Measurements from ENCODE around the gene SCAI. TPM values are rescaled to one million over a fixed set of nuclear protein-coding genes. Genes with fewer than 3 reads are reported as not detected.

Gene SCAI
- total and polyA plus RNA-seq, 9 of the 15 experiments (the other 6 are each of a cell fraction or from before 2014, with no cell fraction given): 0.70 to 12.4 (median 4.2) TPM

- TF ChIP-seq BACH1 (tag; IDR thresholded peaks at IDR 0.05) (no peak), NR4A1 (CRISPR knock-in tag; IDR thresholded peaks at IDR 0.05) (no peak), NR4A1 (tag; IDR thresholded peaks at IDR 0.05) (no peak), TCF7 (IDR thresholded peaks at IDR 0.05; ENCODE audit: borderline replicate concordance) (no peak), MEF2A (IDR thresholded peaks at IDR 0.05; ENCODE audit: control insufficient read depth, low read depth, low read length) (peak; percentile 85; the same call in 1 of the 2 replicates), ZBTB7A (IDR thresholded peaks at IDR 0.05; ENCODE audit: borderline replicate concordance, control insufficient read depth, low read depth, low read length) (no peak), NUFIP1 (IDR thresholded peaks at IDR 0.05; ENCODE audit: partially characterized antibody) (no peak), KDM1A (IDR thresholded peaks at IDR 0.05) (peak; percentile 39 to 46; a peak in 2 of 4 replicates), PKNOX1 (IDR thresholded peaks at IDR 0.05) (peak; percentile 38), NCOA6 (IDR thresholded peaks at IDR 0.05) (no peak), CCNT2 (IDR thresholded peaks at IDR 0.05; ENCODE audit: borderline replicate concordance, extremely low read depth, insufficient read length, low read depth, low read length) (peak; percentile 35), SRSF1 (IDR thresholded peaks at IDR 0.05; ENCODE audit: low read depth, low read length) (no peak), CTBP1 (IDR thresholded peaks at IDR 0.05; ENCODE audit: borderline replicate concordance) (peak; percentile 91), ELF4 (CRISPR knock-in tag; IDR thresholded peaks at IDR 0.05) (no peak), ZNF184 (CRISPR knock-in tag; IDR thresholded peaks at IDR 0.05) (no peak), PHF20 (IDR thresholded peaks at IDR 0.05; ENCODE audit: partially characterized antibody) (peak; percentile 14), NCOA1 (IDR thresholded peaks at IDR 0.05; ENCODE audit: low read depth) (peak; percentile 69; the same call in 1 of the 2 replicates), THAP12 (CRISPR knock-in tag; IDR thresholded peaks at IDR 0.05) (no peak), TARDBP (IDR thresholded peaks at IDR 0.05) (no peak), ETS2 (tag; IDR thresholded peaks at IDR 0.05; ENCODE audit: borderline replicate concordance, poor library complexity, severe bottlenecking) (no peak), MECOM (CRISPR knock-in tag; IDR thresholded peaks at IDR 0.05) (no peak), ILF3 (IDR thresholded peaks at IDR 0.05; ENCODE audit: borderline replicate concordance) (no peak), ZNF282 (CRISPR knock-in tag; IDR thresholded peaks at IDR 0.05) (no peak), PHF8 (IDR thresholded peaks at IDR 0.05; ENCODE audit: borderline replicate concordance, low read length) (no peak), ZFP30 (CRISPR knock-in tag; IDR thresholded peaks at IDR 0.05; ENCODE audit: borderline replicate concordance) (no peak), ZNF316 (IDR thresholded peaks at IDR 0.05) (peak; percentile 7; the same call in 1 of the 2 replicates), ZNF165 (CRISPR knock-in tag; IDR thresholded peaks at IDR 0.05; ENCODE audit: borderline replicate concordance) (no peak)
Measured at GRCh38 chr9:125131778-125132177, 11.6 kb downstream of the SCAI start (continued).

Data from K562 (cell line).